ENCODE data around the gene ATP13A1.

The ATP13A1 gene

DNA sequence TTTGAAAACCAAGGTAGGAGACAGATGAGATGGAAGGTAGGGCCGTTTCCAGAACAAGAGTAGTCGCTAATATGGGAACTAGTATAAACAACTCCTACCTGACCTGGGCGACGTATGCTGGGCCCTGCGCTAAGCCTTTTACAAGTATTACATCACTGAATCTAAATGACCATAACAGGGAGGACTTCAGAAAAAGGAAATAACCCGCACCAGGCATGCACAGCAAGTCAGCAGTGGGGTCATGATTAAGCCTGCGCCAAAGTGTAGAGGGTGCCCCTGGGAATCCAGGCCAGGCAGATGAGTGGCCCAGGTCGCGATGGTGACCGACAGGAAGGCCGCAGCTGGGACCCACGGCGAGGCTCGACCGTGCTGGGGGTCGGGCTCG, 613 bp downstream of the ATP13A1 start:
- CTCF ChIA-PET, result interaction anchor here (0.6 to 0.7 kb wide), 2 partner anchors 131 to 143 kb away, joined by 3 to 4 read pairs; no protein-coding TSS in a partner anchor
- POLR2A ChIA-PET (ENCODE audit: low non-redundant PET), result interaction anchor here (1.2 kb wide), 1 partner anchor 114 kb away, joined by 3 read pairs; no protein-coding TSS in a partner anchor

DNA sequence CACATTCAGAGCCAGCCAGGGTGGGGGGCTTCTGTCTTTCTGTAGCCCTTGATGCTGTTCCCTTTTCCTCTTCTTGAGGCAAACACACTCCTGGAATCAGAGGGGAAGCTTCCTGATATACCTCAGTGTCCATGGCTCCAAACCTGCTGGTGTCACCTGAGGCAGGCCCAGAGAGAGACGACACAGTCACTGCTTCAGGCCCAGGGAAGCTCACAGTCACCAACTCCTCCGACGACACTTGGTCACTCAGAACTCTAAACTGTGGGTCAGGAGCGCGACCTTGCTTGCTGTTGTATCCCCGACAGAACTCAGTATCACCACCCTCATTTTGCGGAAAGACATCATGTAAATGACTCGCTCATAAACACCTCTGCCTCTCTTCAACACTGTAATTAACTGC, 1.1 kb downstream of the ATP13A1 start:
- ChIA-PET POLR2A (ENCODE audit: low non-redundant PET) (no interaction called here), CTCF (interaction anchor here (0.6 to 1.2 kb wide), 3 partner anchors 19 to 142 kb away, joined by 3 to 4 read pairs (median 3); partner anchors contain the start of gene GMIP)
- TF ChIP-seq, protein P1, sequence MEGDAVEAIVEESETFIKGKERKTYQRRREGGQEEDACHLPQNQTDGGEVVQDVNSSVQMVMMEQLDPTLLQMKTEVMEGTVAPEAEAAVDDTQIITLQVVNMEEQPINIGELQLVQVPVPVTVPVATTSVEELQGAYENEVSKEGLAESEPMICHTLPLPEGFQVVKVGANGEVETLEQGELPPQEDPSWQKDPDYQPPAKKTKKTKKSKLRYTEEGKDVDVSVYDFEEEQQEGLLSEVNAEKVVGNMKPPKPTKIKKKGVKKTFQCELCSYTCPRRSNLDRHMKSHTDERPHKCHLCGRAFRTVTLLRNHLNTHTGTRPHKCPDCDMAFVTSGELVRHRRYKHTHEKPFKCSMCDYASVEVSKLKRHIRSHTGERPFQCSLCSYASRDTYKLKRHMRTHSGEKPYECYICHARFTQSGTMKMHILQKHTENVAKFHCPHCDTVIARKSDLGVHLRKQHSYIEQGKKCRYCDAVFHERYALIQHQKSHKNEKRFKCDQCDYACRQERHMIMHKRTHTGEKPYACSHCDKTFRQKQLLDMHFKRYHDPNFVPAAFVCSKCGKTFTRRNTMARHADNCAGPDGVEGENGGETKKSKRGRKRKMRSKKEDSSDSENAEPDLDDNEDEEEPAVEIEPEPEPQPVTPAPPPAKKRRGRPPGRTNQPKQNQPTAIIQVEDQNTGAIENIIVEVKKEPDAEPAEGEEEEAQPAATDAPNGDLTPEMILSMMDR (conservative IDR thresholded peaks at IDR 0.05; ENCODE audit: low read depth), result no peak
- DNase-seq (ENCODE audit: low spot score), result no peak
- H3K27ac ChIP-seq, result 0 out of 2 replicates have a peak overlapping the region, but pooled peaks have one; percentile 33

More for the DNA sequence above, 613 bp downstream of the ATP13A1 start:
- no peak for DNase-seq (ENCODE audit: low spot score)
- peak overlapping the region; percentile 93 for H3K27ac ChIP-seq
- TF ChIP-seq, protein P1 (conservative IDR thresholded peaks at IDR 0.05; ENCODE audit: low read depth), result no peak

DNA sequence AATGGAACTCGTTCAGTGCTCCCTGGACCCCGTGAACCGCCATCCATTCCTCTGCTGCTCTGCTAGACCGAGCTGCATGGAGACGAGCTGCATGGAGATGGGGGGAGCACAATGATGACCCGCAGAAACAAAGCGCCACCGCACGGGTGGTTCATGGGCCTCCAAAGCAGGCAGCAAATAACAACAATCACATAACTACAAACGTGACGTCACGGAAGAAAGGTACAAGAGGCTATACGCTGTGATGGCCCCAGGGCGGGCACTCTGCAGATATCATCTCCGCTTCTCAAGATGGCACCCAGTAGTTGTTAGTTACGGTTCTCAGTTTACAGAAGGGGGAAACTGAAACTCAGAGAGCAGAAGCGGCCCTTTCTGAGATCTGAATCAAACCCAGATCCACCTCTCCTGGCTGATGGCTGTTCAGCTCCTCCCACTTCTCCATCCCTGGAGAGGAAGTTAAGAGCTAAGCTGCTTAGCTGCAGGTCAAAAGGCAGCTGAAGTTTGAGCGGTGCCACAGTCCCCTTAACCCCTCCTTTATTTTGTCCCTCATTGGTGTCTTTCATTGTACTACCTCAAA, 1.7 kb downstream of the ATP13A1 start:
- POLR2A ChIA-PET (ENCODE audit: low non-redundant PET), result no interaction called here
- peak overlapping the region; percentile 10 for H3K27ac ChIP-seq
- TF ChIP-seq, protein P1 (conservative IDR thresholded peaks at IDR 0.05; ENCODE audit: low read depth), result no peak
- CTCF ChIA-PET, result interaction anchor here (1.2 kb wide), 1 partner anchor 18 kb away, joined by 3 read pairs; the partner anchor contains the start of gene GMIP
- DNase-seq (ENCODE audit: low spot score), result no peak

DNA sequence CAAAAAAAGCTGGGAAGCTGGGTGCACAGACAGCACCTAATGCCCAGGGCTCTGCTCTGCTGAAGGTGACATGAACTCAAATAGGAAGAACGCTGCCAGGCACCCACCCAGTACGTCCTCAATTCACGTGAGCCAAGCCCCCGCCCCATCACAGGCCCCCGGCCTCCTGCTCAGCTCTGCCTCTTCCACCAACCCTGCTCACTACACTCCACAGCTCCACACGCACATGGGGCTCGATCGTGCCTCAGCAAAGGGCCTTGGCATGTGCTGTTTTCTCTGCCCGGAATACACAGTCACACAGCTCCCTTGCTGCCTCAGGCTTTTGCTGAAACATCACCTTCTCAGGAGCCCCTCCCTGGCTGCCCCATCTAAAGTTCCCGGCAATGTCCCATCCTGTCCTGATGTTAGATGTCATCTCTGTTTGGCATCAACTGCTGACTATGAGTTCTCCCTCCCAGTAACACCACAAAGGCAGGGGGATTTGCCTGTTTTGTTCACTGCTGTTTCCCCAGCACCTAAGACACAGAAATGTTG, 2.3 kb downstream of the ATP13A1 start:
- ChIA-PET POLR2A (ENCODE audit: low non-redundant PET) (no interaction called here), CTCF (interaction anchor here (1.2 kb wide), 1 partner anchor 18 kb away, joined by 3 read pairs; the partner anchor contains the start of gene GMIP)
- H3K27ac ChIP-seq, result peak overlapping the region; percentile 10

DNA sequence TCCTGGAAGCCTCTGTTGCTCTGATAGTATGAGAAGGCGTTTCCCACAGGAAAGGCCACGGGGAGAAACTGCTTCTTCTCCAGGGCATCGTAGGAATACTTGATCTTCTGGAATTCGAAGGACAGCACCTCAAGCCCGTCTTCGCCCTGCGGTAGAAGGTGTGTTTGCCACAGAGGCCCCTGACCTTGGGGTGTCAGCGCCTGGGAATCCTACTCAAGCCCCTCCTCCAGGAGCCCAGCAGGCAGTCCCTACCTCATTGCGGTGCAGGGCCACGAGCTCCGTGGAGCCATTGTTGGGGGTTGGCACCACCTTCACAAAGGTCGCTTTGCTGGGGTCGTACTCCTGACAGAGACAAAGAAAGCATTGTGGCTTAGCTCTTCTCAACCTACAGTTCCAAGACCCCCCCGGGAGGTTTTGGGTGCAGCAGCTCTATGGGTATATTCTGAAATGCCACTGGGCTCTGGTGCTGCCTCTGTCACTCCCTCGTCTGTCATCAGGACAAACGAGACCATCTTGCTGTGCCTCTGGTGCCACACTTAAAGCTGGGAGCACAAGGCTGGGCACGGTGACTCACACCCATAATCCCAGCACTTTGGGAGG, 3.7 kb downstream of the ATP13A1 start:
- CTCF ChIA-PET, result interaction anchor here (1.0 kb wide), 1 partner anchor 127 kb away, joined by 3 read pairs; no protein-coding TSS in a partner anchor
- DNase-seq (ENCODE audit: low spot score), result no peak
- POLR2A ChIA-PET (ENCODE audit: low non-redundant PET), result no interaction called here
- no peak overlapping the region for H3K27ac ChIP-seq
- TF ChIP-seq, protein P1 (conservative IDR thresholded peaks at IDR 0.05; ENCODE audit: low read depth), result no peak

More for the DNA sequence above, 2.3 kb downstream of the ATP13A1 start:
- no peak for DNase-seq (ENCODE audit: low spot score)
- TF ChIP-seq, protein P1 (conservative IDR thresholded peaks at IDR 0.05; ENCODE audit: low read depth), result no peak

DNA sequence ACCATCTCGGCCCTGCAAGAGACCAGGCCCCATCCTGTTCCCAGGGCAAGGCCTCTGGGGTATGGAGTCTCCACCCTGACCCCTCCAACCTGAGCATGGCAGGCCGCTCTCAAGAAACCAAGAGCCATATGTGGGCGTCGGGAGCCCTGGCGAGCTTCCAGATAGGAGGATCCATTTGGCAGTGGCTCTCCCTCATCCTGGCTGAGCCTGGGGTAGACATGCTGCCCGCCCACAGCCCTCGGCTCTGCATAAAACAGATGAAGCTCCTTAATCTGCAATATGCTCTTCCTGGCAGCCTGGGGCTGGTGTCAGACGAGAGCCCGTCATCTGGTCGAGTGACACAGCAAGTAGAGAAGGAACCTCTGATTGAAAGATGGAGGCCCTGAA, 6.1 kb downstream of the ATP13A1 start:
- ChIA-PET POLR2A (ENCODE audit: low non-redundant PET) (no interaction called here), CTCF (interaction anchor here (0.6 to 1.4 kb wide), 3 partner anchors 11 to 29 kb away, joined by 3 to 5 read pairs (median 4); partner anchors contain the start of gene GMIP)
- DNase-seq (ENCODE audit: low spot score), result no peak
- TF ChIP-seq, protein P1 (conservative IDR thresholded peaks at IDR 0.05; ENCODE audit: low read depth), result no peak
- H3K27ac ChIP-seq, result no peak overlapping the region

All from RWPE1 (cell line).